A673 (cell line): ENCODE measurements around the gene MTCH1. TPM values are rescaled to one million over a fixed set of nuclear protein-coding genes. Genes with fewer than 3 reads are reported as not detected.

ENCODE experiments used
- BruUV-seq: library from RNA; stranded (reverse); fragments of 400-500 nt; replicated peaks from 2 replicates; lab custom pipeline; 2021; lab: Mats Ljungman, UMichigan
- CTCF ChIA-PET: fragments of 300-600 bp; sonication (Branson Sonifier 250); formaldehyde crosslinking; loops from one replicate; lab custom pipeline; 2022; ENCODE audit warnings: antibody characterized with exemption; lab: Charles Lee
- POLR2A ChIA-PET: fragments of 300-600 bp; sonication (Branson Sonifier 250); formaldehyde crosslinking; loops from one replicate; lab custom pipeline; 2022; ENCODE audit warnings: antibody characterized with exemption; ENCODE audit not compliant: low non-redundant PET; lab: Charles Lee
- DNase-seq: peaks from one replicate; pipeline ENCODE4 v3.0.0-alpha.2; 2015; ENCODE audit warnings: low spot score
- H3K27ac ChIP-seq: fragments of 200-600 bp; sonication (generic); 2 replicates; pipeline ENCODE4 v1.5.1; 2016; ENCODE audit warnings: mixed run types, low read depth, mild to moderate bottlenecking, mixed read lengths, antibody characterized with exemption, low read length; ENCODE audit not compliant: poor library complexity, severe bottlenecking
- H3K27me3 ChIP-seq: fragments of 200-600 bp; sonication (generic); replicated peaks from 2 replicates; pipeline ENCODE4 v1.6.1; 2017; ENCODE audit warnings: mixed run types, low read depth, mild to moderate bottlenecking, mixed read lengths, antibody characterized with exemption, low read length; ENCODE audit not compliant: insufficient read depth, poor library complexity
- H3K36me3 ChIP-seq: fragments of 200-600 bp; sonication (generic); 2 replicates; pipeline ENCODE4 v1.6.1; 2016; ENCODE audit warnings: mixed run types, mild to moderate bottlenecking, mixed read lengths, antibody characterized with exemption, low read length; ENCODE audit not compliant: insufficient read depth, poor library complexity, severe bottlenecking
- H3K4me1 ChIP-seq: fragments of 200-600 bp; sonication (generic); 2 replicates; pipeline ENCODE4 v1.6.1; 2017; ENCODE audit warnings: mixed run types, mild to moderate bottlenecking, mixed read lengths, antibody characterized with exemption, low read length; ENCODE audit not compliant: insufficient read depth, poor library complexity, severe bottlenecking
- H3K4me3 ChIP-seq: fragments of 200-600 bp; sonication (generic); 2 replicates; pipeline ENCODE4 v1.5.1; 2016; ENCODE audit warnings: low read depth, mixed run types, mild to moderate bottlenecking, mixed read lengths, low read length; ENCODE audit not compliant: poor library complexity, severe bottlenecking
- H3K9me3 ChIP-seq: fragments of 200-600 bp; sonication (generic); 2 replicates; pipeline ENCODE4 v1.6.1; 2016; ENCODE audit warnings: mixed run types, low read depth, mild to moderate bottlenecking, mixed read lengths, antibody characterized with exemption, low read length; ENCODE audit not compliant: poor library complexity, severe bottlenecking
- CTCF ChIP-seq: fragments of 300-800, 200-600 bp; sonication (generic); conservative IDR thresholded peaks from 2 replicates; pipeline ENCODE4 v1.5.1; 2017; ENCODE audit warnings: low read depth, mild to moderate bottlenecking, antibody characterized with exemption, low read length, moderate library complexity, mixed read lengths
- EZH2 ChIP-seq: fragments of 200-600 bp; sonication (generic); IDR thresholded peaks from 2 replicates; pipeline ENCODE4 v1.6.1; 2017; ENCODE audit warnings: borderline replicate concordance, low read depth, mild to moderate bottlenecking, mixed read lengths, antibody characterized with exemption, low read length; ENCODE audit not compliant: poor library complexity, severe bottlenecking
- intact Hi-C: fragments of 100-400 bp; cut with micrococcal nuclease; formaldehyde crosslinking; loops from one replicate; pipeline ENCODE4 v1.10.0; 2022; ENCODE audit not compliant: unreplicated experiment
- total RNA-seq: library from RNA; stranded (reverse); gene quantifications from 2 replicates; pipeline ENCODE4 v1.2.3, GENCODE V29; 2021

Gene MTCH1
- total RNA-seq, 1 experiment from 2014 or later, result 242 TPM

- ChIA-PET POLR2A (no interaction called here), CTCF (no interaction called here)
- intact Hi-C loops, result no loop called here
- Histone ChIP-seq H3K36me3 (no peaks in the 10 kb centered on the region), H3K27me3 (no peaks in the 10 kb centered on the region), H3K4me1 (no peaks in the 10 kb centered on the region), H3K9me3 (no peaks in the 10 kb centered on the region), H3K27ac (no peak overlapping the region), H3K4me3 (no peak overlapping the region)
- DNase-seq, result no peak
- TF ChIP-seq EZH2 (no peak), CTCF (no peak)
- BruUV-seq, result no TSS peak
These were observed 47.3 kb upstream of the MTCH1 start for GRCh38 chr6:37033255-37033654.

GRCh38 chr6:37032239-37032638 is 46.2 kb upstream of the MTCH1 start:
- TF ChIP-seq EZH2 (no peak), CTCF (no peak)
- Histone ChIP-seq H3K27ac (no peak overlapping the region), H3K36me3 (no peaks in the 10 kb centered on the region), H3K27me3 (no peaks in the 10 kb centered on the region), H3K4me1 (no peaks in the 10 kb centered on the region), H3K4me3 (no peak overlapping the region), H3K9me3 (no peaks in the 10 kb centered on the region)
- CTCF ChIA-PET, result no interaction called here
- POLR2A ChIA-PET, result no interaction called here
- no TSS peak for BruUV-seq
- intact Hi-C loops, result no loop called here
- no peak for DNase-seq

GRCh38 chr6:37030599-37030998 is 44.6 kb upstream of the MTCH1 start:
- intact Hi-C loops, result no loop called here
- Histone ChIP-seq H3K4me1 (no peaks in the 10 kb centered on the region), H3K9me3 (no peaks in the 10 kb centered on the region), H3K36me3 (no peaks in the 10 kb centered on the region), H3K4me3 (no peak overlapping the region), H3K27ac (no peak overlapping the region), H3K27me3 (no peaks in the 10 kb centered on the region)
- no peak for TF ChIP-seq CTCF
- no peak for TF ChIP-seq EZH2
- CTCF ChIA-PET, result no interaction called here
- BruUV-seq, result no TSS peak
- POLR2A ChIA-PET, result no interaction called here
- no peak for DNase-seq
